K562 (cell line): ENCODE measurements around the gene EDARADD. TPM values are rescaled to one million over a fixed set of nuclear protein-coding genes. Genes with fewer than 3 reads are reported as not detected.

Experiments used
- ATAC-seq: fragments of 200-7000 bp; cut with Tn5 transposase; 3 replicates; pipeline ENCODE4 v1.9.1; 2020; ENCODE audit warnings: moderate library complexity
- BruUV-seq: library from RNA; stranded (reverse); fragments of 400-500 nt; replicated peaks from 2 replicates; lab custom pipeline; 2021; lab: Mats Ljungman, UMichigan
- CTCF ChIA-PET: fragments of 300-600 bp; formaldehyde crosslinking; extraction: SDS; loops from one replicate; lab custom pipeline; 2021; ENCODE audit warnings: low intra/inter-chr PET ratio; lab: Yijun Ruan, JAX
- POLR2A ChIA-PET: fragments of 300-600, 350-650 bp; sonication (Branson Sonifier 250); formaldehyde crosslinking; extraction: SDS; loops from one replicate; lab custom pipeline; 2021; ENCODE audit warnings: antibody characterized with exemption, inconsistent platforms; lab: Yijun Ruan, JAX
- DNase-seq, 4 experiments: peaks; one replicate each; pipeline versions ENCODE4 v3.0.0 to v3.0.0-alpha.2; 2011 to 2018; ENCODE audit warnings: low spot score in 3 of 4, mixed read lengths in 3 of 4; ENCODE audit errors: extremely low read depth in 1 of 4
- FAIRE-seq: peaks from 2 replicates; lab custom pipeline; 2011; peaks lifted over from hg19 to GRCh38; lab: Jason Lieb, UNC
- H2AFZ ChIP-seq: 2 replicates; pipeline ENCODE4 v1.6.0; 2011; ENCODE audit warnings: low read depth, low read length, control low read depth, inconsistent platforms
- H3K27ac ChIP-seq: fragments of 200-600 bp; 3 replicates; pipeline ENCODE4 v1.8.0; 2011; ENCODE audit warnings: low read depth, mild to moderate bottlenecking, control low read depth, inconsistent platforms, low read length, moderate library complexity, mixed read lengths; ENCODE audit errors: extremely low read depth
- H3K27me3 ChIP-seq, 2 experiments: fragments of 300-600 bp in 1 of 2; 2 replicates in 1 of 2; 3 replicates in 1 of 2; pipeline versions ENCODE4 v1.6.0 to v1.8.0; 2011; ENCODE audit warnings: inconsistent platforms in 2 of 2, low read length in 2 of 2, mild to moderate bottlenecking in 1 of 2, mixed read lengths in 1 of 2, moderate library complexity in 1 of 2; ENCODE audit not compliant: control insufficient read depth in 2 of 2, insufficient read depth in 2 of 2
- H3K36me3 ChIP-seq: fragments of 300-600 bp; 3 replicates; pipeline ENCODE4 v1.8.0; 2011; ENCODE audit warnings: mild to moderate bottlenecking, low read length, inconsistent platforms; ENCODE audit not compliant: control insufficient read depth, insufficient read depth
- H3K4me1 ChIP-seq, 2 experiments: fragments of 200-600 bp in 1 of 2; replicated peaks in 1 of 2; 2 replicates in 1 of 2; 3 replicates in 1 of 2; pipeline versions ENCODE4 v1.5.1 to v1.8.0; 2011; ENCODE audit warnings: inconsistent platforms in 2 of 2, low read length in 2 of 2, mild to moderate bottlenecking in 1 of 2, mixed read lengths in 1 of 2, moderate library complexity in 1 of 2; ENCODE audit not compliant: control insufficient read depth in 2 of 2, insufficient read depth in 2 of 2
- H3K4me2 ChIP-seq: 2 replicates; pipeline ENCODE4 v1.6.1; 2011; ENCODE audit warnings: low read length, control low read depth, inconsistent platforms, mixed read lengths; ENCODE audit not compliant: insufficient read depth
- H3K4me3 ChIP-seq: fragments of 200-600 bp; sonication (generic), shearing (Covaris generic); 2 replicates; pipeline ENCODE4 v1.5.1; 2016; ENCODE audit warnings: control low read depth, inconsistent platforms
- H3K79me2 ChIP-seq: fragments of 200-600 bp; 3 replicates; pipeline ENCODE4 v1.8.0; 2011; ENCODE audit warnings: low read length, inconsistent platforms; ENCODE audit not compliant: control insufficient read depth, insufficient read depth
- H3K9ac ChIP-seq, 2 experiments: 2 replicates each; pipeline versions ENCODE4 v1.6.0 to v1.6.1; 2011; ENCODE audit warnings: low read depth in 2 of 2, low read length in 2 of 2, control low read depth in 1 of 2, inconsistent platforms in 1 of 2, mild to moderate bottlenecking in 1 of 2, mixed read lengths in 1 of 2; ENCODE audit not compliant: insufficient read depth in 1 of 2
- H3K9me1 ChIP-seq: one replicate; pipeline ENCODE4 v1.6.0; 2011; ENCODE audit warnings: inconsistent platforms, mild to moderate bottlenecking, low read length, moderate library complexity; ENCODE audit not compliant: control insufficient read depth, insufficient read depth
- H3K9me3 ChIP-seq: replicated peaks from 2 replicates; pipeline ENCODE4 v1.5.1; 2011; ENCODE audit warnings: low read depth, low read length, inconsistent platforms; ENCODE audit not compliant: control insufficient read depth, insufficient read depth
- H4K20me1 ChIP-seq: replicated peaks from 2 replicates; pipeline ENCODE4 v1.6.1; 2011; ENCODE audit warnings: low read length, inconsistent platforms, mixed read lengths; ENCODE audit not compliant: control insufficient read depth, insufficient read depth
- ARID1B ChIP-seq: fragments of 450-650 bp; IDR thresholded peaks from 2 replicates; pipeline ENCODE4 v1.6.1; 2016; ENCODE audit warnings: antibody characterized with exemption, mild to moderate bottlenecking, inconsistent platforms
- CBFA2T3 ChIP-seq: fragments of 450-650 bp; IDR thresholded peaks from 2 replicates; pipeline ENCODE4 v1.6.1; 2017
- FOXA1 ChIP-seq: fragments of 450-650 bp; IDR thresholded peaks from 2 replicates; pipeline ENCODE4 v1.6.1; 2016; ENCODE audit warnings: mild to moderate bottlenecking, borderline replicate concordance
- JUND ChIP-seq, 2 experiments: IDR thresholded peaks; 2 replicates in 1 of 2; 3 replicates in 1 of 2; pipeline ENCODE4 v1.6.1; 2011; ENCODE audit warnings: borderline replicate concordance in 2 of 2, low read depth in 2 of 2, low read length in 2 of 2, improper control_type of control experiment in 1 of 2, missing biosample characterization in 1 of 2, missing genetic modification characterization in 1 of 2, missing genetic modification reagents in 1 of 2
- MTA1 ChIP-seq: fragments of 450-650 bp; IDR thresholded peaks from 2 replicates; pipeline ENCODE4 v1.6.1; 2017; ENCODE audit warnings: borderline replicate concordance
- ZNF184 ChIP-seq: sonication (generic); formaldehyde crosslinking; IDR thresholded peaks from 2 replicates; pipeline ENCODE4 v1.5.0; 2020; ENCODE audit warnings: missing genetic modification reagents
- WGBS: fragments of 100-300 bp; shearing (Covaris generic); methylation state at CpG from one replicate; pipeline ENCODE4 v1.1.6; 2016; ENCODE audit warnings: low coverage, mixed read lengths; ENCODE audit not compliant: insufficient coverage; ENCODE audit errors: missing lambda C conversion rate; 5-methylcytosine and 5-hydroxymethylcytosine counted together
- in situ Hi-C: fragments of 300-500 bp; cut with MboI; formaldehyde crosslinking; loops from 4 replicates; pipeline ENCODE4 v1.15.0; 2018; ENCODE audit warnings: inconsistent platforms, mixed read lengths
- intact Hi-C: fragments of 100-400 bp; cut with micrococcal nuclease; formaldehyde crosslinking; loops from 2 replicates; pipeline ENCODE4 v1.14.2; 2022
- polyA plus RNA-seq, 8 experiments: library from polyadenylated mRNA; depleted of rRNA in 4 of 8; stranded (reverse) in 5 of 8; unstranded in 3 of 8; fragments of >200 nt; fragmentation: Nextera tagmentation in 2 of 8; fragmentation: Illumina TruSeq in 1 of 8; extraction: Ambion mirVana in 2 of 8; extraction: Trizol in 1 of 8; gene quantifications; 2 replicates each; pipeline versions ENCODE4 v1.2.1 to v1.2.3, GENCODE V29; 2011 to 2014; ENCODE audit warnings: inconsistent platforms in 1 of 8, missing spikeins in 1 of 8
- total RNA-seq, 7 experiments: library from RNA; depleted of rRNA in 6 of 7; stranded (reverse); fragments of >200 nt in 6 of 7; fragmentation: Illumina TruSeq in 2 of 7; extraction: Trizol in 2 of 7; gene quantifications; 2 replicates each; pipeline versions ENCODE4 v1.2.1 to v1.2.3, GENCODE V29; 2011 to 2021; ENCODE audit warnings: low replicate concordance in 1 of 7
- TF ChIP-seq, protein P1 (sequence below), 2 experiments: fragments of 450-650 bp; conservative IDR thresholded peaks; 2 replicates each; pipeline ENCODE4 v1.6.1; 2017; ENCODE audit warnings: mild to moderate bottlenecking in 2 of 2, moderate library complexity in 2 of 2

The EDARADD gene
- total and polyA plus RNA-seq, 9 of the 15 experiments (the other 6 are each of a cell fraction or from before 2014, with no cell fraction given) = 0.46 to 32.4 (median 20.6) TPM

DNA sequence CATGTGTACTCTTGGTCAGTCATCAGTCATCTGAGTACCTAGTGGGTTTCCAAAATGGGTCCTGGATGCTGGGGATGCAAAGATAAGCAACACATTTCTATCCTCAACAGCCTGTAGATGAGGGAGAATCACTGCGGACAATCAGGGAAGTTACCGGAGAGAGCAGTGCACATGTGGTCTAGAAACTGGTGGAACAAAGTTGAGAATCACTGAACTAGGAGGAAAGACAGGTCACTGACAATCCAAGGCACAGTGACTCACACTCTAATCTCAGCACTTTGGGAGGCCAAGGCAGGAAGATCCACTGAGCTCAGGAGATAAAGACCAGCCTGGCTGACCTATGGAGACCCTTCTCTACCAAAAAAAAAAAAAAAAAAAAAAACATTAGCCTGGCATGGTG is 98.3 kb downstream of the EDARADD start (continued):
- TF ChIP-seq CBFA2T3 (peak; percentile 56), FOXA1 (no peak), JUND (IDR thresholded peaks at IDR 0.05; ENCODE audit: borderline replicate concordance, low read depth, low read length) (peak; percentile 75), JUND (tag; IDR thresholded peaks at IDR 0.05; ENCODE audit: borderline replicate concordance, low read depth, low read length) (peak; percentile 56; the same call in 1 of the 3 replicates), MTA1 (no peak), ZNF184 (CRISPR knock-in tag) (no peak), ARID1B (peak; percentile 42; the same call in 1 of the 2 replicates)
- TF ChIP-seq, protein P1, sequence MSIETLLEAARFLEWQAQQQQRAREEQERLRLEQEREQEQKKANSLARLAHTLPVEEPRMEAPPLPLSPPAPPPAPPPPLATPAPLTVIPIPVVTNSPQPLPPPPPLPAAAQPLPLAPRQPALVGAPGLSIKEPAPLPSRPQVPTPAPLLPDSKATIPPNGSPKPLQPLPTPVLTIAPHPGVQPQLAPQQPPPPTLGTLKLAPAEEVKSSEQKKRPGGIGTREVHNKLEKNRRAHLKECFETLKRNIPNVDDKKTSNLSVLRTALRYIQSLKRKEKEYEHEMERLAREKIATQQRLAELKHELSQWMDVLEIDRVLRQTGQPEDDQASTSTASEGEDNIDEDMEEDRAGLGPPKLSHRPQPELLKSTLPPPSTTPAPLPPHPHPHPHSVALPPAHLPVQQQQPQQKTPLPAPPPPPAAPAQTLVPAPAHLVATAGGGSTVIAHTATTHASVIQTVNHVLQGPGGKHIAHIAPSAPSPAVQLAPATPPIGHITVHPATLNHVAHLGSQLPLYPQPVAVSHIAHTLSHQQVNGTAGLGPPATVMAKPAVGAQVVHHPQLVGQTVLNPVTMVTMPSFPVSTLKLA (conservative IDR thresholded peaks at IDR 0.05) = no peak
- TF ChIP-seq, all 486 proteins: peak for 16

DNA sequence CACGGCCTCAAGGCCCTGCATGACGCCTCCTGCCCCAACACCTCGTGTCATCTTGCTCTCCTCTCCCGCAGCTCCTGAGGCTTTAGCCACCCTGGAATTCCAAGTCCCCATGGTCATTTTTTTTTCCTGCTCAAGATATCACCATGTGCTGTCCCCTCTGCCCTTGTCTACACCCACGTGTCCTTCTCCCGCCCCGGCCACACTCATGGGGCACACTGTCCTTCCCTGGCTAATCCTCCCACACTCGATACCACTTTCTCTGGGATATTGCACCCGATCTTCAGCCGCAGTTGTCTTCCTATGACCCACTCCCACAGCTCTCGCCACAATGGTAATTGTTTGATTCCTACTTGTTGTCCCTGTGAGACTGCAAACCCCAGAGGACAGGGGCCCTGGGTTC is 100.0 kb downstream of the EDARADD start:
- in situ Hi-C loops (loop anchor here (5.0 to 25.0 kb wide), 2 partner anchors 382 to 893 kb away; no protein-coding TSS in a partner anchor), intact Hi-C loops (loop anchor here (5.0 kb wide), 2 partner anchors 38 to 192 kb away; no protein-coding TSS in a partner anchor)
- Histone ChIP-seq H3K36me3 (no peaks in the 10 kb centered on the region), H3K9me3 (no peaks in the 10 kb centered on the region), H3K4me2 (no peak overlapping the region), H3K4me1 (peaks cover 0 to 14% of the 10 kb centered on the region in 2 experiments; a peak in 4 of 5 replicates), H3K27ac (no peak overlapping the region), H3K79me2 (no peaks in the 10 kb centered on the region), H3K9me1 (no peaks in the 10 kb centered on the region), H3K4me3 (no peak overlapping the region), H4K20me1 (no peaks in the 10 kb centered on the region), H3K9ac (peak overlapping the region in 1 of 2 experiments; percentile 77; a peak in 2 of 4 replicates), H3K27me3 (peaks cover 9 to 15% of the 10 kb centered on the region in 2 experiments), H2AFZ (no peak overlapping the region)
- ChIA-PET POLR2A (interaction anchor here (0.7 kb wide), 1 partner anchor 376 kb away, joined by 3 read pairs; no protein-coding TSS in a partner anchor), CTCF (no interaction called here)
- FAIRE-seq (no peak), ATAC-seq (no peak), DNase-seq (no peak)
- no TSS peak for BruUV-seq
- 36% methylated on average over 11 of the region's 11 CpGs for WGBS
